Activated naive CD8-positive, alpha-beta T cell treated with anti-CD3 and anti-CD28 coated beads, Interleukin-2, amount 10 ng/mL, durations not matched to agents 7 days and 5 days (primary cell): ENCODE data around the gene SMYD1. TPM values are rescaled to one million over a fixed set of nuclear protein-coding genes. Genes with fewer than 3 reads are reported as not detected.
A peak's percentile ranks its signal among the peaks of the same experiment; 100 is the strongest.
"Not testable (repeated sequence)": the region's sequence is repeated elsewhere in the genome, so short reads cannot be mapped to it uniquely, and the experiment has no call there.

Experiments used
- ATAC-seq: fragments of 150-1000 bp; cut with Tn5 transposase; one replicate; pipeline ENCODE4 v1.10.0; 2021; ENCODE audit warnings: low read depth, moderate library complexity
- POLR2A ChIA-PET: fragments of 350-600 bp; sonication (Branson Sonifier 250); formaldehyde crosslinking; loops from one replicate; lab custom pipeline; 2021; ENCODE audit warnings: antibody characterized with exemption; lab: Charles Lee
- DNase-seq: peaks from one replicate; pipeline ENCODE4 v3.0.0; 2021
- H3K27ac Mint-ChIP-seq: one replicate; pipeline ENCODE4 v1.8.0; 2022; ENCODE audit warnings: mild to moderate bottlenecking, mixed read lengths
- H3K27me3 Mint-ChIP-seq: one replicate; pipeline ENCODE4 v1.8.0; 2022; ENCODE audit warnings: mild to moderate bottlenecking, moderate library complexity, mixed read lengths
- H3K36me3 Mint-ChIP-seq: one replicate; pipeline ENCODE4 v1.8.0; 2021; ENCODE audit warnings: mild to moderate bottlenecking, mixed read lengths
- H3K4me1 Mint-ChIP-seq: one replicate; pipeline ENCODE4 v1.8.0; 2021; ENCODE audit warnings: mixed read lengths
- H3K4me3 Mint-ChIP-seq: one replicate; pipeline ENCODE4 v1.8.0; 2022; ENCODE audit warnings: mild to moderate bottlenecking, moderate library complexity, mixed read lengths
- H3K9me3 Mint-ChIP-seq: one replicate; pipeline ENCODE4 v1.8.0; 2021; ENCODE audit warnings: mixed read lengths
- total RNA-seq, 2 experiments: library from RNA; stranded (reverse); gene quantifications; one replicate each; pipeline ENCODE4 v1.2.3, GENCODE V29; 2021

Gene SMYD1
- not detected for total RNA-seq

DNA sequence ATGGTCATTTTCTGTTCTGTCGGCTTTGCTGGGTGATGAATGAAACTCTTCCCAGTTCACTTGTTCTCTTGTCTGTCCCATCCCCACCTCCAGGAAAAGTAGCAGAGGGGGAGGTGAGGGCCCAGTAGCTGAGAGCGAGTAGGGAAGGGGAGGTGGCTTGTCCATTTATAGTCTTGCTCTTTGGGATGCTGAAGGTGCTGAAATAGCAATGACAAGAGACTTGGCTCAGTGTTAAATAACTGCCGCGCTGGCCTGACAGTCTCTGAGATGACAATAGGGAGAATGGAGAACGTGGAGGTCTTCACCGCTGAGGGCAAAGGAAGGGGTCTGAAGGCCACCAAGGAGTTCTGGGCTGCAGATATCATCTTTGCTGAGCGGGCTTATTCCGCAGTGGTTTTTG is at the start of gene SMYD1:
SMYD1 (plus strand) TSS at position 228 of the 400 bp plus-strand sequence; CDS start at position 268, 40 bp downstream.
- DNase-seq = no peak
- no peak within 1 kb of the TSS for H3K27ac Mint-ChIP-seq
- no peak for ATAC-seq
- H3K27me3 Mint-ChIP-seq = peaks cover 2% of the 10 kb centered on the region
- no peaks in the 10 kb centered on the region for H3K4me1 Mint-ChIP-seq
- H3K9me3 Mint-ChIP-seq = no peaks in the 10 kb centered on the region
- POLR2A ChIA-PET = no interaction called here
- no peak within 1 kb of the TSS for H3K4me3 Mint-ChIP-seq
- H3K36me3 Mint-ChIP-seq = no peaks in the 10 kb centered on the region

- DNase-seq, H3K27ac Mint-ChIP-seq, ATAC-seq, H3K9me3 Mint-ChIP-seq, H3K27me3 Mint-ChIP-seq, H3K36me3 Mint-ChIP-seq, POLR2A ChIA-PET: not testable (repeated sequence)
- H3K4me3 Mint-ChIP-seq = peak overlapping the region; percentile 98
- H3K4me1 Mint-ChIP-seq = peaks cover 18% of the 10 kb centered on the region
Measured at GRCh38 chr2:88018077-88018805, 49.4 kb upstream of the SMYD1 start.

- Mint-ChIP-seq H3K27ac (no peak overlapping the region), H3K4me3 (no peak overlapping the region)
Measured at GRCh38 chr2:88018909-88019308, 48.7 kb upstream of the SMYD1 start.

DNA sequence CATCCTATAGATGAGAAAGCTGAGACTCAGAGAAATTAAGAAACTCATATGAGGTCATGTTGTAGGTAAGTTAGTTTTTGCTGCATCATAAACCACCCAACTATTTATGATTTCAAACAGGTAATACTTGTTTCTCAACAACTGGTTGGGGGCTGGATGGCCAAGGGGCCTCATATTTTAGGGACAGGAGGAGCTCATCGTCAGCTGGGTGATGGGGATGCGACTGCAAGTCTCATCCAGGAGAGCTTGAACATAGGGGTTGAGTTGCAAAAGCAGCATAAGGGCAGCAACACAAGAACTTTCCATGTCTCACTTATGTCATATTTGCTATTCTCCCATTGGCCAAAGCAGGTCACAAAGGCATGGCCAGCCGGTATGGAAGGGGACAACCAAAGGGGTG is 47.6 kb upstream of the SMYD1 start:
- Mint-ChIP-seq H3K27me3 (peaks cover 1% of the 10 kb centered on the region), H3K36me3 (peaks cover 4% of the 10 kb centered on the region), H3K4me3 (no peak overlapping the region), H3K27ac (no peak overlapping the region), H3K4me1 (peaks cover 18% of the 10 kb centered on the region), H3K9me3 (peaks cover 5% of the 10 kb centered on the region)
- DNase-seq (no peak), ATAC-seq (no peak)
- POLR2A ChIA-PET = no interaction called here

More at GRCh38 chr2:88018909-88019308, 48.7 kb upstream of the SMYD1 start:
- POLR2A ChIA-PET = no interaction called here
- DNase-seq = no peak
- Mint-ChIP-seq H3K36me3 (peaks cover 4% of the 10 kb centered on the region), H3K27me3 (peaks cover 1% of the 10 kb centered on the region), H3K4me1 (peaks cover 18% of the 10 kb centered on the region), H3K9me3 (peaks cover 5% of the 10 kb centered on the region)
- no peak for ATAC-seq

DNA sequence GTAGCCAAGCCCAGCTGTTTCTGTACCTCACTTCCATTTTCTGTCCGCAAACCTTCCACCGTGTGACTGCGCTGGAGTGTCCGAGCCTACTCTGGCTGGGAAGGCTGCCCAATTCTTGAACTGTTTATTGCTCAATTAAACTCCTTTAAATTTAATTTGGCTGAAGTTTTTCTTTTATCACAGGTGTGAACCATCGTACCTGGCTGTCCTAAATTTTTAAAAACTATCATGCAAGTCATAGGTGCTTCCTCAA is 45.0 kb upstream of the SMYD1 start:
- POLR2A ChIA-PET = no interaction called here
- H3K27ac Mint-ChIP-seq = no peak overlapping the region
- no peak for ATAC-seq
- peaks cover 1% of the 10 kb centered on the region for H3K27me3 Mint-ChIP-seq
- H3K4me3 Mint-ChIP-seq = no peak overlapping the region
- H3K4me1 Mint-ChIP-seq = peaks cover 4% of the 10 kb centered on the region
- DNase-seq = no peak
- peaks cover 7% of the 10 kb centered on the region for H3K9me3 Mint-ChIP-seq
- H3K36me3 Mint-ChIP-seq = peaks cover 18% of the 10 kb centered on the region

DNA sequence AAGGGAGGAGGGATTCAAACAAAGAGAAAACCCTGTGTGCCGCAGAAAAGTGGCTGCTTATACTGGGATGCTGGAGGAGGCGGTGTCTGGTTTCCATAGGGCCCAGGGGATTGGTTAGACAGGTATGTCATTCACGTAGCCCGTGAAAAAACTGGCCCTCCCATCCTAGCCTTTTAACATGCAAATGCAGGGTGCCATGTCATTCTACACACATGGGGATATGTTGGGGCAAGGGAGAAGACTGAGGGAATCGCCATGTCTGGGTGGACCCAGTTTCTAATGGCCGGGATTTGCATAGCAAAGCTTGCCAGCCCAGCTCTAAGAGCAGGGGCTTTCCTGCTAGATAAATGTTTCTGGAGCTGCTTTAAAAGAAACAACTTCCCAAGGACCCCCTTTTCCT is 43.1 kb upstream of the SMYD1 start:
- Mint-ChIP-seq H3K27me3 (no peaks in the 10 kb centered on the region), H3K4me1 (peaks cover 9% of the 10 kb centered on the region), H3K4me3 (no peak overlapping the region), H3K9me3 (peaks cover 1% of the 10 kb centered on the region), H3K27ac (no peak overlapping the region), H3K36me3 (peaks cover 29% of the 10 kb centered on the region)
- POLR2A ChIA-PET = no interaction called here
- DNase-seq = no peak
- no peak for ATAC-seq

DNA sequence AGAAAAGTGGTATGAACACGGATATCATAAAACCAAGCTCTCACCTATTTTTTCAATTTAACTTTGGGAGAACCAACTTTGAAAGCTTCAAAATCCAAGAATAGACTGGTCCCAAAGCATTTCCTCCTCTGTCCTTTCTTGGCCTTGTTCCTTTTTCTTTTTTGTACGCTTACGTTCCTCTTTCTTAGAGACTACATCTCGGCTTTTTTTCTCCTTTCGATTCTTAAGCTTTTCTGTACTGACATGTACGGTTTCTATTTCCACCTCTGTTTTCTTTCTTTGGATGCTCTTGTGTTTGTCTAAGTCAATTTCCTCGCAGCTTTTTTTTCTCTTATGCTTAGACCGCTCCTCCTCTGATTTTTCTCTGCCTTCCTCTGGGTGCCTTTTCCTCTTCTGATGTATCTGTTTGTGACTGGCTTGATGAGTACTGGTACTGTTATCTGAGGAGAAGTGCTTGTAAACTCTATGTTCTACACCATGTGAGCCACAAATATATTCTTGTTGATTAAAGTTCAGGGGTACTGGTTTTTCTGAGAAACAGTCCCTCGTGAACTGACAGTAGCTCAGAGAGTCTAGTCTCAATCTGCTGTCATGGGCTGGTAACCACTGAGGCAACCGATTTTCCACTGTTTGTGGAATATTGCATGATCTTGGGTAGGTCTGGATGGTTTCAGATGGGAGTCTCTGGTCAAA is 39.8 kb upstream of the SMYD1 start:
- Mint-ChIP-seq H3K4me1 (peaks cover 9% of the 10 kb centered on the region), H3K9me3 (peaks cover 1% of the 10 kb centered on the region), H3K27me3 (no peaks in the 10 kb centered on the region), H3K27ac (peak overlapping the region; percentile 76), H3K4me3 (peak overlapping the region; percentile 29), H3K36me3 (peaks cover 40% of the 10 kb centered on the region)
- ATAC-seq = peak; percentile 42
- no peak for DNase-seq
- POLR2A ChIA-PET = interaction anchor here (2.2 kb wide), 1 partner anchor 12 kb away, joined by 12 read pairs; the partner anchor contains the start of gene RNU2-63P

- peaks cover 49% of the 10 kb centered on the region for H3K36me3 Mint-ChIP-seq
- no peak overlapping the region for H3K4me3 Mint-ChIP-seq
Measured at GRCh38 chr2:88028931-88029330, 38.7 kb upstream of the SMYD1 start.

GRCh38 chr2:88032070-88032702 is 35.4 kb upstream of the SMYD1 start:
- no peak overlapping the region for H3K4me3 Mint-ChIP-seq
- POLR2A ChIA-PET = no interaction called here
- H3K27ac Mint-ChIP-seq = no peak overlapping the region
- H3K9me3 Mint-ChIP-seq = peaks cover 8% of the 10 kb centered on the region
- peaks cover 14% of the 10 kb centered on the region for H3K4me1 Mint-ChIP-seq
- peaks cover 62% of the 10 kb centered on the region for H3K36me3 Mint-ChIP-seq
- no peaks in the 10 kb centered on the region for H3K27me3 Mint-ChIP-seq
- DNase-seq (no peak), ATAC-seq (no peak)

More at GRCh38 chr2:88028931-88029330, 38.7 kb upstream of the SMYD1 start:
- POLR2A ChIA-PET = interaction anchor here (2.2 kb wide), 1 partner anchor 13 kb away, joined by 12 read pairs; the partner anchor contains the start of gene RNU2-63P
- H3K4me1 Mint-ChIP-seq = peaks cover 9% of the 10 kb centered on the region
- no peak overlapping the region for H3K27ac Mint-ChIP-seq
- H3K9me3 Mint-ChIP-seq = peaks cover 1% of the 10 kb centered on the region
- ATAC-seq (no peak), DNase-seq (no peak)
- H3K27me3 Mint-ChIP-seq = no peaks in the 10 kb centered on the region

DNA sequence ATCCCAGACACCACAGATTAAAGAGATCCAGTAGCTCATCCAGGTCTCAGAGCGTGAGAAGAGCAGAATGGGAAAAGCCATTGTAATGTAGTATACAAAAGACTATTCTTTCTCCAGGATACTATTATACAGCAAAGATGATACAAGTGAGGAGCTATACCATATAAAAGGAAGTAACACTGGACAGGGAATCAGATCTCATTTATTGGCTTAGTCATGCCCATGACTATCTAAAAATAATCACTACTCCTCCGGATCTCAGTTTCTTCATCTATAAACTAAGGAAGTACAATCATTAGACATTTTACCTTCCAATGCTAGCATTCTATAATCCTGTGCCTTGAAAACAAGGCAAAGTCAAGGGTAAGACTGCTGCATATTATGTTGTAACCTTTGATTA is 31.4 kb upstream of the SMYD1 start:
- Mint-ChIP-seq H3K4me3 (no peak overlapping the region), H3K27ac (no peak overlapping the region)

GRCh38 chr2:88036606-88037005 is 31.0 kb upstream of the SMYD1 start:
- H3K4me1 Mint-ChIP-seq = peaks cover 10% of the 10 kb centered on the region
- no peak for DNase-seq

More for the DNA sequence above, 31.4 kb upstream of the SMYD1 start:
- peaks cover 10% of the 10 kb centered on the region for H3K4me1 Mint-ChIP-seq
- H3K36me3 Mint-ChIP-seq = peaks cover 64% of the 10 kb centered on the region
- ATAC-seq (no peak), DNase-seq (no peak)
- POLR2A ChIA-PET = no interaction called here
- peaks cover 9% of the 10 kb centered on the region for H3K9me3 Mint-ChIP-seq
- no peaks in the 10 kb centered on the region for H3K27me3 Mint-ChIP-seq

GRCh38 chr2:88038263-88039105 is 29.1 kb upstream of the SMYD1 start:
- H3K36me3 Mint-ChIP-seq = peaks cover 64% of the 10 kb centered on the region
- H3K27me3 Mint-ChIP-seq = no peaks in the 10 kb centered on the region
- POLR2A ChIA-PET = no interaction called here
- DNase-seq (no peak), ATAC-seq (no peak)
- no peak overlapping the region for H3K4me3 Mint-ChIP-seq
- peaks cover 9% of the 10 kb centered on the region for H3K9me3 Mint-ChIP-seq
- H3K27ac Mint-ChIP-seq = peak overlapping the region; percentile 13
- H3K4me1 Mint-ChIP-seq = peaks cover 15% of the 10 kb centered on the region

More at GRCh38 chr2:88036606-88037005, 31.0 kb upstream of the SMYD1 start:
- POLR2A ChIA-PET = no interaction called here
- peaks cover 65% of the 10 kb centered on the region for H3K36me3 Mint-ChIP-seq
- no peak overlapping the region for H3K4me3 Mint-ChIP-seq
- peaks cover 9% of the 10 kb centered on the region for H3K9me3 Mint-ChIP-seq
- ATAC-seq = no peak
- no peak overlapping the region for H3K27ac Mint-ChIP-seq
- no peaks in the 10 kb centered on the region for H3K27me3 Mint-ChIP-seq

DNA sequence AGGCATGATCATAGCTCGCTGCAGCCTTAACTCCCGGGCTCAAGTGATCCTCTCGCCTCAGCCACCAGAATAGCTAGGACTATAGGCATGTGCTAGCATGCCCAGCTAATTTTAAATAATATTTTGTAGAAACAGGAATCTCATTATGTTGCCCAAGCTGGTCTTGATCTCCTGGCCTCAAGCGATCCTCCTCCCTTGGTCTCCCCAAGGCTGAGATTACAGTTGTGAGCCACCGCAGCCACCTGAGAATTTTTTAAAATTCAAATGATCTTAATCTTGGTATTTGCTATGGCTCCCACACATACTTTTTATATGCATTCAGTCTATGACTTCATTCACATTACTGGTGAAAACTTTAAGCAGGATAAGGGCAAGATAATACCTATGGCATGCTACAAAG is 25.1 kb upstream of the SMYD1 start:
- peaks cover 10% of the 10 kb centered on the region for H3K4me1 Mint-ChIP-seq
- ATAC-seq (no peak), DNase-seq (no peak)
- no peaks in the 10 kb centered on the region for H3K27me3 Mint-ChIP-seq
- H3K4me3 Mint-ChIP-seq = no peak overlapping the region
- POLR2A ChIA-PET = no interaction called here
- peaks cover 41% of the 10 kb centered on the region for H3K36me3 Mint-ChIP-seq
- no peak overlapping the region for H3K27ac Mint-ChIP-seq
- H3K9me3 Mint-ChIP-seq = peaks cover 1% of the 10 kb centered on the region
